ENCODE measurements around the gene ATP9B.

DNA sequence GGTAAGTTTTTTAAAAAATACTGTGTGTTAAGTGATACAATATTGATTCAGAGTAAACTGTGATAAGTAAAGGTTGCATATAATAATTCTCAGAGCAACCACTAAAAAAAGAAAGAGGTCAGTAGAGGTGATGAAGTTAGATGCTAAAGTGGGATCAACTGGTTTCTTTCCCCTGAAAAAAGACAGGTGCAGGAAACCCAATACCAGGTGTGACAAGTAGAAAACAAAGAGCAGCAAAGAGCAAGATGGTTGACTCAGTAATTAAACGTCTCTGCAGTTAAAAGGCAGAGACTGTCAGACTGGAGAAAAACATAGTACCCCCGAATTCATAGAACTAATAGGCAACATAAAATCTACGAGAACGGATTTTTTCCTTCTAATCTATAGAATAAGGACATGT, 128.3 kb downstream of the ATP9B start:
- TF ChIP-seq, protein P1, sequence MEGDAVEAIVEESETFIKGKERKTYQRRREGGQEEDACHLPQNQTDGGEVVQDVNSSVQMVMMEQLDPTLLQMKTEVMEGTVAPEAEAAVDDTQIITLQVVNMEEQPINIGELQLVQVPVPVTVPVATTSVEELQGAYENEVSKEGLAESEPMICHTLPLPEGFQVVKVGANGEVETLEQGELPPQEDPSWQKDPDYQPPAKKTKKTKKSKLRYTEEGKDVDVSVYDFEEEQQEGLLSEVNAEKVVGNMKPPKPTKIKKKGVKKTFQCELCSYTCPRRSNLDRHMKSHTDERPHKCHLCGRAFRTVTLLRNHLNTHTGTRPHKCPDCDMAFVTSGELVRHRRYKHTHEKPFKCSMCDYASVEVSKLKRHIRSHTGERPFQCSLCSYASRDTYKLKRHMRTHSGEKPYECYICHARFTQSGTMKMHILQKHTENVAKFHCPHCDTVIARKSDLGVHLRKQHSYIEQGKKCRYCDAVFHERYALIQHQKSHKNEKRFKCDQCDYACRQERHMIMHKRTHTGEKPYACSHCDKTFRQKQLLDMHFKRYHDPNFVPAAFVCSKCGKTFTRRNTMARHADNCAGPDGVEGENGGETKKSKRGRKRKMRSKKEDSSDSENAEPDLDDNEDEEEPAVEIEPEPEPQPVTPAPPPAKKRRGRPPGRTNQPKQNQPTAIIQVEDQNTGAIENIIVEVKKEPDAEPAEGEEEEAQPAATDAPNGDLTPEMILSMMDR (IDR thresholded peaks at IDR 0.05) = no peak
- no peak for TF ChIP-seq POLR2A (IDR thresholded peaks at IDR 0.05)

Data from right lobe of liver (tissue), 4 donors.